GM19099 (cell line): Measurements from ENCODE around the gene GLI2.

ENCODE experiments used
- POLR2A ChIP-seq: IDR thresholded peaks from 3 replicates; pipeline ENCODE4 v1.6.1; 2011; ENCODE audit warnings: low read depth; ENCODE audit not compliant: insufficient read length; ENCODE audit errors: extremely low read depth

GLI2 gene

DNA sequence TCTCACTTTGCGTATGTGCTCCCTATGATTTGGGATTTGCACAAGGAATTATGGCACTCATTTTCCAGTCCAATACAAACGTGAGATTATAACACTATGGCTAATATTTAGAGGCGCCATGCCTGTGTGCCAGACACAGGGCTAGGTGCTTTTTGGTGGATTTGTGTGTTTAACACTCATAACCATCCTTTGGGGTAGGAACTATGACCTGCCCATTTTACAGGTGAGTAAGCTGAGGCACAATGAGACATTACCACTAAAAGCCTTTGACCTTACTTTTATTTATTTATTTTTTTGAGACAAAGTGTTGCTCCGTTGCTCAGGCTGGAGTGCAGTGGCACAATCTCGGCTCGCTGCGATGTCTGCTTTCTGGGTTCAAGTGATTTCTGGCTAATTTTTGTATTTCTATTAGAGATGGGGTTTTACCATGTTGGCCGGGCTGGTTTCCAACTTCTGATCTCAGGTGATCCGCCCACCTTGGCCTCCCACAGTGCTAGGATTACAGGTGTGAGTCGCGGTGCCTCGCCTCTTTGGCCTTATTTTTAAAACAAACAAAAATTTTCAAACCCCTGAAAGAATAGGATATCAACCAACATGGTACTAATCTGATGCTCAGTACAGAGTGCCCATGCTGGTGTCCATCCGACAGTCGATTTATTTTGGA lies 26.6 kb upstream of the GLI2 start:
- TF ChIP-seq POLR2A = no peak

DNA sequence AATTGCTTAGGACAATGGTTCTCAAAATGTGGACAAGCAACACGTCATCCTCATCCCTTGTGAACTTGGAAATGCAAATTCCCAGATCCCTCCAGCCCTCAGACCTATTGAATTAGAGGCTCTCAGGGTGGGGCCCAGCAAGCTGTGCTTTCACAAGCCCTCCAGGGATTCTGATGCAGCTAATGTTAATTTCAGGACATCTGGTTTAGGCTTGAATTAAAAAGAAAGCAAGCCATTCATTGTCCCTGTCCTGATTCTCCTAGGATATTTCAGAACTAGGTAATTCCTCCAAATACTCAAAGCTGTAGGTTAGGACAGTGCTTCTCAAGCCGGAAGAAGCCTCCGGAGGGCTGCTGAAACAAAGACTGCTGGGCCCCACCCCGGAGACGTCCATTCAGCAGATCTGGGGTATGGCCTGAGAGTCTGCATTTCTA lies 26.0 kb upstream of the GLI2 start:
- TF ChIP-seq POLR2A = no peak

DNA sequence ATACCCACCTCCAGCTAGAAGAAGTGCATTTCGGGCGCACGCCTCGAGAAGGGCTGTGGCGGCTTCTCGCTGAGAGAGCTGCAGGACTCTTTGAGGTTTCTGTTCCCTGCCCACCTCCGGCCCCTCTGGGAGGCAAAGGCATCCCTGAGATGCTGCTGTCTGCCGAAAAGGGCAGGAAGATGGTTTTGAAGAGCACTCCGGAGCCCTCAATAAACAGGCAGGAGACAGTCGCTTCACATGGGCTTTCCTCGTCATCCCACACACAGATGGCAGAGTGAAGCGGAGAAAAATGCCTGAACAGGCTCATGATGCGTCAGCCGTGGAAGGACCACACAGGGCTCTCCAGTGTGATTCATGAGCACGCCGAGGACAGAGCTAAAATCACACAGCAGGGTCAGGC lies 25.4 kb upstream of the GLI2 start:
- TF ChIP-seq POLR2A = no peak

DNA sequence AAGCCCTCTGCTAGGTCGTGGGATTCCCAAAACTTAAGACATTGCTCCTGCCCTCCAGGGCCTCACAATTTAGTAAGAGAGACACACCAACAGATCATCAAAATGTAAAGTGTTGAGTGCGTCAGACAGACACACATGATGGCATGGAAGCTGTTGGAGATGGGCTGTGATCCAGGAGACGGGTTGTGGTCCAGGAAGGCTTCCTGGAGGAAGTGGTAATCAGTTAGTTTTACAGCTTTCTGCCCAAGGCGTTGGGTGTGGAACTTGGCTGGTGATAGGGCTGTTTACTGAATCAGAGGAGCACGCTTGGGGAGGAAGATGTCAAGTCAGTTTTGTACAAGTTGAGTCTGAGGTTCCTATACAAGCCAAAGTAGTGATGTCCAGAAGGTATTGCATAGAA lies 24.0 kb upstream of the GLI2 start:
- no peak for TF ChIP-seq POLR2A

DNA sequence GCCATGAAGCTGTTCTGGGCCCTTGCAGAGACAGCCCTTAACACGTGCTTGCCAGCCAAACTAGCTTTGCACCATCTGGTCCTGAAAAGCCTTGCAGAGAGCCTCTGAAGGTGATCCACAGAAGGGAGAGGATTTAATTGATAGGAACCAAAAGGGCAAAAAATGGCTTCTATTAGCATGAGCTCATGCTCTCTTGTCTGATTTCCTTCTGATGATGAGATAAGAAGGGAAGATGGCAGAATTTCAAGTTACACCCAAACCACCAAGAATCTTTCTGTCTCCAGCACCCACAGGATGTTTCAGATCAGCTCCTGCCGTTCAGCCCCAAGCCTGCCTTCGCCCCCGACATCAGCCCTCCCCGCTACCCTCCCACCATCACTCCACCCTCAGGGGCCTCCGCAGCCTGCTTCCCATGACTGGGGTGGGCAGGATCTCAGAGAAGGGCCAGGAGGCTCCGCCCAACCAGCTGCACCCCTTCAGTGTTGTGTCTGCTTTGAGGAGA lies 23.4 kb upstream of the GLI2 start:
- TF ChIP-seq POLR2A = no peak

DNA sequence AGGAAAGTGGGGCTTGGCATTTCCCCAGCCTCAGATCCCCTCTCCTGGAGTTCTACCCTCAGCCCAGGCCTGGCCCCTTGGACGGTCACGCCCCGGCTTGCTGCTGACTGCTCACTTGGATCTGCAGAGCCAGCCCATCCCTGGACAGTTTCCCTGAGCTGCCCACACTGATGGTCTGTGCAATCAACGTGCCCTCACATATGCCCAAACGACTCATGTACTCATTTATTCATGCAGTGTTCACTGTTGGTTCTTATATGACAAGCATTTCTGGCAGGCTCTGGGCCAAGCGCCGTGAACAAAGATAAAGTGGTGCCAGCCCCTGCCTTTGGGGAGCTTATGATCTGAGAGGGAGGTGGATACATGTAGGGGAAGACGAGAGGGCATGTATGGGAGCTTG lies 20.3 kb upstream of the GLI2 start:
- no peak for TF ChIP-seq POLR2A

DNA sequence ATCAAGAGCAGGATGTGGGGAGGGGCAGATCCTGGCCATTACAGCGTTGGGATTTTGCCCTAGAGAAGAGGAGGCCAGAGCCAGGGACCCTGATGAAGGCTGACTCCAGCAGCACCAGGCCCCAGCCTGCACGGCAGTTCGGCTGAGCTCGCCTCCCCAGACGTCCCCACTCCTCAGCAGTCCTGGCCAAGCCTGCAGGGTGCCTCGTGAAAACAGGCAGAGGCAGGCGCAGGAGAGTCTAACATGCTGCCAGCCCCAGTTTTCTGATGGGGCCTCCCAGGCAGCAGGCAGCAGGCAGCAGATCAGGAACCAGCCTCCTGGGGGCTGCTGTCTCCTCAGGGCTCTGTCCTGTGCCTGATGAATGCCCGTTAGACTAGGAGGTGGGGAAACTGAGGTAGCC lies 19.7 kb upstream of the GLI2 start:
- TF ChIP-seq POLR2A = no peak

DNA sequence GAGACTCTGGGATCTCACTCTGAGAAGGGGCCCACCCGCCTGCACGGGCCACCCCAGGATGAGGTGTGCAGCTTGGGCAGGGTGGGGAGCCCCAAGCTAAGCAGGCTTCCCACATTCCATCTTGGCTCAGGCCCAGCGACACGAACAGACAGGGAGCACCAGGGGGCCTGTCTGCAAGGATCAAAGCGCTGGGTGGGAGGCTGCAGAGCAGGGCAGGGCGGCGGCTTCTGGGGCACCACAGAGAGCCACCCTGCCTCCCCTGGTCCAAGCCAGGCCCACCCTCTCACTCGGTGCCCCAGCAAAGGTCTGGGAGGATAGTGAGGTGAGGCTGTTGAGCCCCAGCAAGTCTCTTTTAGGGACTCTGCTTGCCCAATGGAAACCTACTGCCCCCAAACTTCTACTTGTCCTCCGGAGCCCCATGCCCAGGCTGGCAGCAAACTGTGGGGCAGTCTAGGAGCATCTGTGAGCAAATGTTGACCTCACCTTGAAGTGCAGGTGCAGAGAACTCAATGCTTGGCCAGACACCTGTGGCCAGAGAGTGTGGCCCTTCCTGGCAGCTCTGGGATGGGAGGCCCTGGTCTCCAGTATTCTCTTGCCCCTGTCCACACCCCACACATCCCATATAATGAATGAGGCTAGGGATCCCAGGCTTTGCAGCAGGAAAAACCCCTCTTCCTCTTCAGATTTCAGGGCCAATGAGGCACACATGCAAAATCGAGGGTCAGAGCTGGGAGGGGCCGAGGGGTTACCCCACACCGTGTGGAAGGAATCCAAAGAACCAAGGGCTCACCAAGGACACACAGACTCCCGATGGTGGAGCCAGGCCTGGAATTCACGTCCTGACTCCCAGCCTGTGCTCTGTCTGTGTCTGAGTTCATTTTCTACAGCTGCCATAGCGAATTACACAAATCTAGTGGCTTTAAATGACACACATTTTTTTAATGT lies 18.8 kb upstream of the GLI2 start:
- TF ChIP-seq POLR2A = no peak

DNA sequence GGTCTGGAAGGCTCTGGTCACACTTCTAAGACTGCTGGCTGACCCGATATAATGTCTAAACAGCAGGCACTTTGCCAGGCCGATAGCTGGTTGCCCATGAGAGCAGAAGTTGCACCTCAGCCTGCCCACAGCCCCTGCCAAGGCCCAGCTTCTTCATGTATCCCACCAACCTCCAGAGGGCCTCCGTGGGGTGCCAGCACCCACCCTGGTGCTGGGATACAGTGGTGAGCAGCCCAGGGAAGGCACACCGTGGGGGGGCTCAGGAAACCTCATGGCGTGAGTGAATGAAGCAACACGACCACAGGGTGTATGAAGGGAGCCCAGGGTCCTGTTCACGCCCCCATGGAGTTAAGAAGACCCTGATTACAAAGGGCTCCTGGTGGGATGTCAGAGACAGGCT lies 16.2 kb upstream of the GLI2 start:
- no peak for TF ChIP-seq POLR2A

DNA sequence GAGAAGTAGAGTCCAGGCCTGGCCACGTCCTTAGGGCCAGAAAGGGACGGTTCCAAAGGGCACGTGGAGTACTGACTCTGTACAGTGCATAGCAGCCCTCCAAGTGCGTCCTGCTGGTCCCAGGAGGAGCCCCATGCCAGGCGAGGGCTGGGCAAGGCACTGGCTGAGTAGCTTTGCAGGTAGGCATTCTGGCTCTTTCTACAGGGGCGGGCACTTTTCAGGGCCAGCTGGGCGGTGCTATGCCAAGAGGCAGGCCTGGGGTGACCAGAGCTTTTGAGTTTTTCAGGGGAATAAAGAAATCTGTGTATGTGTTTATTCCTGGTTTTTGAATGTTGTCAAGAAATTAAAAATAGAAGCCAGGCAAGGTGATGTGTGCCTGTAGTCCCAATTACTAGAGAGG lies 15.4 kb upstream of the GLI2 start:
- TF ChIP-seq POLR2A = no peak

DNA sequence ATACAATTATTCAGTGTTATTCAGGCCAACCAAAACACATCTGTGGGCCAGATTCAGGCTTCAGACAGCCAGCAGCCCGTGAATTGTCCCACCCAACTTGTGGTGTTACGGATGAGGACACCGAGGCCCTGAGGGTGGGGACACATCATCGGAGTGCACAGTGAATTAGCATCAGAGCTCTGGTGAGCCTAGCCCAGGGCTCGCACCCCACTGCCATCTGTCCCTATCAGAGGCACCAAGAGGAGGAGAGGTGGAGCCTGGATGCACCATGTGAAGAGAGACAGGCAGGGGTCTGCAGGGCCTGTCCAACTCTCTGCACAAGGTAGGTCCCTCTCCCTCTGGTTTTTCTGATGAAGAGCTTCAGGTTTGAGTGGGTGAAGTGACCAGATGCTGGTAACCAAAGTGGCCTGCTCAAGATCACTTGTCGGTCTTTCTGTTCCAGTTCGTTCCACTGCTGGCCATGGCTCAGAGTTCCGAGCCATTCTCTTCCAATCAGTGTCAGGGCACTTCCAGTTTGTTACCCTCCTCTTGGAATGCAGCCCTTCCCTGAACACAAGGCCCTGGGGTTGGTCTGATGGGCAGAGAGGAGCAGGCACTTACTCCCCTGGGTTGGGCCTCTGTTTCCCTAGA lies 14.8 kb upstream of the GLI2 start:
- TF ChIP-seq POLR2A = no peak

DNA sequence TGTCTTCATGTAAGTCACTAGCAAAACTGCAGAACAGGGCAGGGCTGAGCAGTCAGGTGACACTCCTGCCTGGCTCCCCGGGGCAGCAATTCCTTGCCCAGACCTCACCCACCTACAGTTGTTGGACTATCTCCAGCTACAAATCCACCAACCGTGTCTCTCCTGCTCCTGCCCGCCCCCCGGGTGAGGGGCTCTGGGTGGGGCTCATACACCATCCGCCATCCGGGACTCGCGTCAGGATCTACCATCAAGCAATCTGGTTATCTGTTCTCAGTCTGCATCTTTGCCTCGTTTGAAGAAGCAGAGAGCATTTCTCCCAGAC lies 13.5 kb upstream of the GLI2 start:
- TF ChIP-seq POLR2A = no peak

DNA sequence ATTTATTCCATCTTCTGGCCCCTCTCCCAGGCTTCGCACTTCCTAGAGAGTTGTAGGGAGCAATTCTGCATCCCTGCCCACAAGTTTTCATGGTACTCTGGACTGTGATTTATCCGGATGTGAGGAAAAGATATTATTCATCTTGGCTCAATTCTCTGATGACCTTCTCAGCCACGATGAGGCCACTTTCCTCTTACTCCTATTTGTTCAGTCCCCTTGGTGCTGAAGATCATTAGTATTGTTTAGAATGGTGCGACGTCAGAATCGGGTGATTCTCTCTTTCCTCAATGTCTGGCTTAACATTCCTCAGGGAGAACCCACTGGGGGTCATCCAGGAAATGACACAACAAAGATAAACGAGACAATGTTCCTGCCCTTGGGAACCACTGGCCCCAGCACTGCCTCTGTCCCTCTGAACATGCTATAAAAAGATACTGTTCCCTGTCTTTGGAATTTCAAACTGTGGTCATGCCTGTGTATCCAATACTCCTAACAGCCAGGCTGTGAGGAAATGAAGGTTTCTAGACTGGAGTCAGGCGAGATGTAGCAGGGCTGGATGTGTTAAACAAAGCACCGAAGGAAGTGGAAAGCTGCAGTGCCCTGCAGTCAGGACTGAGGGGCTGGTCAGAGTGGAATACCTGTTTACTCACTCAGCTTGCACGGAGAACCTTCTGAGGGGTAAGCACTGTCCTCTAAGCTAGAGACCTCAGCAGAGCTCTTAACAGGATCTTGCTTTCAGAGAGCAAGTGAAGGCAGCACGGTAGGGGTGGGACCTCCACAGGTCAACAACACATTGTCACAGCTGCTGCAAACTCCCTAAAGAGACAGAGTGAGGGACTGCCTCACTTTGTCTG lies 12.9 kb upstream of the GLI2 start:
- TF ChIP-seq POLR2A = no peak

DNA sequence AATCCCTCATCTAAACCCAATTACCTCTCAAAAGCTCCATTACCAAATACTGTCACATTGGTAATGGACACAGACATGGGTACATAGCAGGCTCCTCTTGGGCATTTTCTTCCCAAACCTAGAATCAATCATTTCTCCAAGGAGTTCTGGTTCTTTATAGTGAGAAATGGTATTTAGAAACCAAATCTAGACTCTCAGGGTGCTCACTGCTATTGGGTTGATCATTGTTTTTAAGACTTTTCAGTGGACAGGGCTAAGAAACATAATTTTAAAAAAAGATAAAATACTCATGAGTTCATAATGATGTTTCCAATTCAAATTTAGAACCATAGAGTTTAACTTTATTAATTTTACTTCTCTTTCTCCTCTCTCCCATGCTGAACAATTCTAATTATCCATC lies 9.4 kb upstream of the GLI2 start:
- TF ChIP-seq POLR2A = no peak
